NCI-H1417 (cell line): Measurements from ENCODE around the gene BATF.

Experiments used
- DNase-seq, 3 experiments: peaks; one replicate each; lab custom pipeline; 2025; lab: John Stamatoyannopoulos, UW

The BATF gene

DNA sequence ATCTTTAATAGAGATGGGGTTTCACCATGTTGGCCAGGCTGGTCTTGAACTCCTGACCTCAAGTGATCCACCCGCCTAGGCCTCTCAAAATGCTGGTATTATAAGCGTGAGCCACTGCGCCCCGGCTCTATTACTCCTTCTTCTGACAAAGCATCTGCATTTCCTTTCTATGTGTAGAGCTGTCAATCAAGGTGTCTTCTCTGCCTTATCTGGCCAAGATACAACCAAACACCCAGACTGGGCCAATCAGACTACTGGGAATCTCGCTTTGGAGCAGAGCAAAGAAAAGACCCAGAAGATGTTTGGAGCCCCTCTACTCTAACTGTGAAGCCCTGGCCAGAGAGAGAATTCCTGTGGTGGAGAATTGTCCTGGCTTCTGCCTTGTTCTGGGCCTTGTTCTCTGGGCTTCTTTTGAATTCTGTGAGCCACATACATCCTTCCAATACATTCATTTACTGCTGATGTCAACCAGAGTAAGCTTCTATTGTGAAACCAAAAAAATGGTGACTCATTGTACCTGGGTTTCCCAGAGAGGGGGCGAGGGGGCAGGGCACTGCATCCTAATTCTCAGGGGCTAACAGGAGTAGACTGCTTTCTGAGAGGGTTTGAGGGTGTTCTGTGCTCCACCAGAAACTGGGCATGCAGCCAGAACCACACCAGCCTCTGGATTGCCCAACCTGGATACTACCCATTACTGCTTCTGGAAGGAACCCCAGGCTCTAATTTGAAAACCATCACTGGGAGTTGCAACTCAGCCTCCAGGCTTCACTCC is 37.4 kb downstream of the BATF start:
- DNase-seq: no peak

DNA sequence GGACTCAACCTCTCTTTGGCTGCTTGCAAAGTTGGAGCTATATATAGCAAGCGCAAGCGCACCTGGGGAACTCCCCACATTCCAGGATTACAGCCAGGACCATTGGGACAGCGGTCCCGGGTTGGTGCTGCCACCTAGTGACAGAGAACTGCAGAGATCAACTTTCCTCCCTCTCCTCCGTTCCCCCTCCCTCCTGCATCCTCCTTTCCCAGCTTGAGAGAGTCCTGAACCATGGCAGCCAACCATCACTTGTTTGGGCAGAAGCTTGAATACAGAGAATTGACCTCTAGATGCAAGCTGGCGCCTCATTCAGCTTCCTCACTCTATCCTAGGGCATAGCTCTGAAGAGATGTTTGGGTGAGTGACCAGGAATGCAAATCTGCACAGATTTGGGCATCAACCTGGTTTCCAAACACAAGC is 38.8 kb downstream of the BATF start:
- peak; percentile 55 to 85 (median 79) for DNase-seq

DNA sequence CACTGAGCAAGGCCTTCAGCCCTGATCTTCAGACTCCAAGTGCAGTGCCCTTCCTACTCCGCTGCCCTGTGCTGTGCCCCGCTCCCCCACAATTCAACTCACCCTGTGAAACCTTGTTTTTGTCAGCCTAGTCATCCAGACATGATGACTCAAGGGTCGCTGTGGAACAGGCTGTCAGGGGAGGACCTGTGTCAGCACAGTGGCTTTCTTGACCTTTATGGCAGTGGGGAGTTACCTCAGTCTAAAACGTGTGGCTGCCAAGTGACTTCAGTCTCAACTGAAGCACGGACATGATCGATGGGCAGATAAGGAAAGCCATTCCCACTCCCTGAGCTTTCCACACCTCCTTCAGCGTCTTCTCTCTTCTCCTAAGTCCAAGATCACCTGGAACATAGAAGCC is 39.8 kb downstream of the BATF start:
- no peak for DNase-seq

DNA sequence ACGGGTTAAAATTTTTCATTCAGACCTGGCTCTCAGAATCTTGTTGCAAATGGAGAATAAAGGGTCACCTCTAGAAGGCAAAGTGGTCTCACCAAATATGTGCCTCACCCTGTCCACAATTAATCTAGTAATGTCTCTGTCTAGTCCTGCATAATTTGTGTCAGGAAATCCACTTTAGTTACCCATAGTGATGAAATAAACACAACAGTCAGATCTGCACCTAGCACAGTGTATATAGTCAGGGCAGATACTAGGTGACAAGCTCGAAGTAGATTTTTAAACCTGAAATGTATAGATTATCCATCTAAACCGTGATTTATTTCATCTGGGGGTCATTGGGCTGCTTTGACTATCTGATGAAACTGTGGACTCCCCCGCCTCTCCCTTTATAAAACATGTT is 40.2 kb downstream of the BATF start:
- no peak for DNase-seq

DNA sequence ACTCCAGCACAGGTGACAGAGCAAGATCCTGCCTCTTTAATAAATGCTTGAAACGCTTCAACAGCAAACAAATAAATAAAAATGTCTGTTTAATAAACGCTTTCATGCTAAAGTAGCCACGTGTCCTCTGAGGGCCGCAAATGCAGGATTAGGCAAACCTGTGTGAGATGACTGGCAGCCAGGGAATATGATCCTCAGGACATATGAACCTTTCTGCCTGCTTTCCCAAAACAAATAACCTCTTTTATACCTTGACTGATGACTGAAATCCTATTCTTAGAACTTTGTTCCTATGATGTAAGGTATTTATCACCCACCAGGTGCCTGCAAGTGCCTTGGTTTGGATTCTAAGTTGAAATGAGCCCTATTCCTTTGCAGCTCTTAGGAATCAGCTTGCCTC is 41.7 kb downstream of the BATF start:
- peak; percentile 13 to 66 (median 34) for DNase-seq

DNA sequence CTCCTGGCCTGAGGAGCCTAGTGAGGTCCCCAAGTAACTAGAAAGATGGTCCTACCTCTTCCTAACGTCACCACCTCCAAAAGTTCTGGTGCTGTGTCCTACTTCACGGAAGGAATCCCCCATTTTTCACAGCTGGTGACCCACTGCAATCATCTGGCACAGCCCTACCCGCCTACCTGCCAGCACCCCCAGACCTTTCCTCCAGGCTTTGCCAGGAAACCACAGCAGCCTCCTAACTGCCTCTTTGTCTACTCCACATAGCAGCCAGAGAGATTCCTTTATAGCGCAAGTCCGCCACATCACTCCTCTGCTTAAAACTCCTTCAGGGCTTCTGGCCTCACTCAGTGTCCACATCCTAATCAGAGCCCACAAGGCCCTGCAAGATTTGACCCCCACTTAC is 42.8 kb downstream of the BATF start:
- no peak for DNase-seq

DNA sequence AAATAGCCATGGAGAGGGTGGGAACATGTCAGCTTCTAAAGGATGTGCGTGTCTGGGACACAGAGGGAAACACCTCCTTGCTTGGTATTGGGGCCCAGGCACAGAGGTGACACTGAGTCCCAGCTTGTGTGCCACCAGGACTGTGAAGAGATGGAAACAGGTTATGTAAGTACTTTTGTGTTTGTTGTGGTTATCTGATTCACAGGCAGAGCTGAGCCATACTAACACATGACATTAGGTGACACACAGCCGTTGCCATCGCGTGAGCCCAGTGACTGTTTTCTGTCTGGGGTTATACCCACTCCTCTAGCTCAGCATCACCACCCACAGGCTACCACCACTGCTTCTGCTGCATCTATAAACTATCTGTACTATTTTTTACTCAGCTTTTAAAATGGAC is 44.1 kb downstream of the BATF start:
- DNase-seq: no peak

DNA sequence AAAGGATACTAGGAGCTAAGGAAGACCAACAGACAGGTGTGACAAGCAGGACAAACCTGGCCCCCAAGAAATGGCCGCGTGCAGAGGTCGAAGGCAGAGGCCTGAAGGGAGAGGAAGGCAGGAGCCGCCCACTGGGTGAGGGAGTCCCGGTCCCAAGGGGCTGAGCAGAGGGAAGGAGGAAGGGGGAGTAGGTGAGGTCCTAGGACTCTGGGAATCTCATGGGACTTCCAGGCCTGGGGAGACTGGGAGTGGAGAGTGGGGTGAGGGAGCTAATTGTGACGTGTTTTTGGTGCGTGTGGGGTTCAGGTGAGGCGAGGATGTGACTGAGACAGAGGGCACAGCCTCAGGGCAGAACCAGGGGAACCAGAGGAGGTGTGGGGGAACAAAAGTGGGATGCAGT is 44.5 kb downstream of the BATF start:
- DNase-seq: no peak

DNA sequence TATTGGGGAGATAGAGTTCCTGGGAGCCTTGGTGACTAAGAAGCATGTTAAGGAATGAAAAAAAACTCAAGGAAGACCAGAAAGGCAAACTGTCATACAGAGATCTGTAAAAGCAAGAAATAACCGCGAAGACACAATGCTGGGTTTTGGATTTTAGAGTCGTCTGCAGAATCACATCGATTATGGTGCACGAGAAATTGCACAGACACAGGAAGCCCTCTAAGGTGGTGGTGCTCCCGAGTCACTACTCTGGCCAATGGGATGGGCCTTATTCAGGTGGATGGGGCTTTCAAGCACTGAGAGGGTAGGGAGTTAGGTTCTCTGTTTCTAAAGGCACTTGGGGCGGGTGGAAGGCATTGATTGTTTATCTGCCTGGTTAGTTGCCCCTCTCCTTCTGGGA is 45.9 kb downstream of the BATF start:
- DNase-seq: no peak

DNA sequence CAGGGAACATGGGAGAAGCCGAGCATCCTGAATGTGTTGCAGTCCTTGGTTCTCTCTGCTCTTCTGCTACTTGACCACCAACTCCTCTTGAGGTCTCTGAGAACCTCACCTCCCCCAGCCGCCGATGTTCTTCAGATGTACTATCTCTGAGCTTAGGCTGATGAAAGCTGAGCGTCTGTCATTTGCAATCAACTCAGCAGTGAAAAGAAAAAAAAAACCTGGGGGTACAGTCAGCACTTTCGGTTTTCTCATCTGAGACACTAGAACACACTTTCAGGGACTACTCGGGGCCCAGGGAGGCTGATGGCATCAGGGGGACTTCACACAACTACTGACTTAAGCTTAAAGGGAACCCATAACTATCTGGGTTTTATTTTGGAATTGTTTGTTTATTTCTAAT is 46.5 kb downstream of the BATF start:
- no peak for DNase-seq

DNA sequence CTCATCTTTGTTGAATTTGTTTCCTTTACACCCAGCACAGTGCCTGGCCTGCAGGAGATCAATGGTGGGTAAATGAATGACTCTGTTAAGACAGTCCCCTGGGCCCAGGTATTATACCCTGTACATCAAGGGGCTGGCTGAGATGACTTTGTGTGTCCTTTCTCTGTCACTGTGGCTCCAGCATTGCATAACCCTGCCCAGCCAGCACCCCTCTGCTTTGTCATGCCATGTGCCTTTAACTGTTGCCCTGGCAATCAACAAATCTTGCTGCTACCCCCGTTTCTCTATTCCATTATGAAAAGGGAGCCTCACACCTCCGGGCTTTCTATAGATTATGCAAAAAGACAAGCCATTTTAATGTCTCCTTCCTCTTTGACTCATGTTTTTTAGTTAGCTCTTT is 48.5 kb downstream of the BATF start:
- no peak for DNase-seq

DNA sequence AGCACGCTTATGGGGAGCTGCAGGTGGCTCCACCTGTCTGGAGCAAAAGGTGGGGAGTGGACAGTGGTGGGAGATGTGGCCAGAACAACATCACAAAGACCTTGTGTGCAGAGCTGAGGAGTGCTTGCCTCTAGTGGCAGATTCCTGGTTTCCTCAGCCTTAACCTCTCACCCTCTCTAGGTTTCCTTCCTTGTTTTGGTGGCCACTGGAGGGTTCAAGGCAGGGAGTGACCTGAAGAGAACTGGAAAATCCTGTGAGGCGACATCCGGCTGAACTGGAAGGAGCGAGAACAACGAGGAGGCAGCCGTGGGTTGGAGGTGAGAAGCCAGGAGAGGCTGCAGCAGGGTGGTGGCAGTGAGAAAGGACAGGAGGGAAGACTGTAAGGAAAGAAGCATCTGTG is 49.8 kb downstream of the BATF start:
- no peak for DNase-seq

DNA sequence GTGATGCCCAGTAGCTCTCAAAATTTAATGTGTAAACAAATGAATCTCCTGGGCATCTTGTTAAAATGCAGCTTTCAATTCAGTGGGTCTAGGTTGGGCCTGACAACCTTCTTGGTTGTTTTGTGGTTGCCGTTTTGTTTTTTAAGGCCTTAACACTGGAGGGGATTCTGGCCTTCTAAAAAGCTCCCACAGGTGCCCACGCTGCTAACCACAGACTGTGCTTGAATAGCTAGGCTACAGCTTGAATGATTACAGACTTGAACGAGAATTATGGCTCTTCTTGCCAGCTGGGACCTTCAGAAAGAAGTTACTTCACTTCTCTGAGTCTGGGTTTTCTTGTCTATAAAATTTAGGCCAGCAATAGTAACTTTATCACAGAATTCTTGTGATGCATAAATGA is 54.8 kb downstream of the BATF start:
- DNase-seq: no peak

DNA sequence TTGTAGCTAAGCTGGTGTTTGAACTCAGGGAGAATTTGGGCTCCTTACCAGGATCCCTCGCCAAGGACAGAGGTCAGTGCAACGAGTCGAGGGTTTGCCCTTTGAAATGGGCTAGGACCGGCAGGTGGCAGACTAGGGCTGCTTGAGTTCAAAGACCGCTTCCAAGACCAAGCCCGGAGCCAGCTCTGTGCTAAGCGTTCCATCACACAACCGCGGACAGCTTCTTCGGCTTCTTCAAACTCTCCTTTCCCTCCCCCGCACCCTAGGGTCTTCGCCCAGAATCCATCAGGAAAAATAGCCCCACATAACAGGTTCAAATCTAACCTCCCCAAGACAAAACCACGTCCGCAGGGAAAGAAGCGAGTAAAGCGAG is 55.4 kb downstream of the BATF start:
- DNase-seq: peak; percentile 65 to 82 (median 76)

DNA sequence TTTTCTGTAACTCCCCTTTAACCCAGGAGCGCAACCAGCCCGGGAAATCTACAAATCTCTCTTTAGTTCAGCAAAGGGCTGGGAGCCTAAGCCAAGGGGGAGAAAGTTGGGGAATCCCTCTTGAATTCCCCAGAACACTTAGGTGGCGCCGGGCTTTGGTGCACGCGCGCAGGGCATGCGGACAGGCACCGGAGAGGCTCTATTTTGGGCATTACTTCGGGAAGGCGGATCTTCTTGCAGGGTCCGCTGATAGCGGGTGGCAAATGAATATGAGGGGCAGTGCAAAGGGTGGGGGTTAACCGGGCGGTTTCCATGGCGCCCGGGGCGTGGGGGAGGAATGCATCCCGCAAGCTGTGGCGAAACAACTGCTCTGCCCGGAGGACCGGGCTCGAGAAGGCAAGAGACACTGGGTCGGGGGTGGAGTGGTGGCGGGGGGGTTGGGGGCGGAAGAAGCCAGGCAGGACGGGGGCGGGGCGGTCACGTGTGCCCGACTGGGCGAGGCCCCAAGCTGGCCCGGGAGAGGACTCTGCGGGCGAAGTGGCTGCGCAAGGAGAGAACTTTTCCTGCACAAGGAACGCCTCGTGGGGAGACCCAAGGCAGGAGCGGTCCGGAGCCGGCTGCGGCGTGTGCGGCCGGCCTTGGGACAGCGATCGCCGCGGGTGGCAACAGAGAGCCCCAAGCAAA is 56.0 kb downstream of the BATF start, which contains the start of gene FLVCR2:
TSS of gene FLVCR2 (plus strand) at position 519 of the 684 bp plus-strand sequence. CDS start 353 bp downstream, outside the sequence.
- peak; percentile 51 to 64 (median 54) for DNase-seq

DNA sequence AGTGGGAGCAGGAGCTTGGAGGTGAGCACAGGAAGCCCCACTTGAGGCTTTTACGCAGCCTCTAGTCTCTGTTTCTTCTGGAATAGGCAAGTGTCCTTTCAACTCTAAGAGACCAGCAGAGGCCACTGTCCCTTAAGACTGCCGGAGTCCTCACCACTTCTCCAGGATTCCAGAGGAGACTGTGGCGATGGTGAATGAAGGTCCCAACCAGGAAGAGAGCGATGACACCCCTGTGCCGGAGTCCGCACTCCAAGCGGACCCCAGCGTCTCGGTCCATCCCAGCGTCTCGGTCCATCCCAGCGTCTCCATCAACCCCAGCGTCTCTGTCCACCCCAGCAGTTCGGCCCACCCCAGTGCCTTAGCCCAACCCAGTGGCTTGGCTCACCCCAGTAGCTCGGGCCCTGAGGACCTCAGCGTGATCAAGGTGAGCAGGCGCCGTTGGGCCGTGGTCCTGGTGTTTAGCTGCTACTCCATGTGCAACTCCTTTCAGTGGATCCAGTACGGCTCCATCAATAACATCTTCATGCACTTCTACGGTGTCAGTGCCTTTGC is 56.6 kb downstream of the BATF start:
- DNase-seq: peak in 1 of 3 experiments; percentile 43

DNA sequence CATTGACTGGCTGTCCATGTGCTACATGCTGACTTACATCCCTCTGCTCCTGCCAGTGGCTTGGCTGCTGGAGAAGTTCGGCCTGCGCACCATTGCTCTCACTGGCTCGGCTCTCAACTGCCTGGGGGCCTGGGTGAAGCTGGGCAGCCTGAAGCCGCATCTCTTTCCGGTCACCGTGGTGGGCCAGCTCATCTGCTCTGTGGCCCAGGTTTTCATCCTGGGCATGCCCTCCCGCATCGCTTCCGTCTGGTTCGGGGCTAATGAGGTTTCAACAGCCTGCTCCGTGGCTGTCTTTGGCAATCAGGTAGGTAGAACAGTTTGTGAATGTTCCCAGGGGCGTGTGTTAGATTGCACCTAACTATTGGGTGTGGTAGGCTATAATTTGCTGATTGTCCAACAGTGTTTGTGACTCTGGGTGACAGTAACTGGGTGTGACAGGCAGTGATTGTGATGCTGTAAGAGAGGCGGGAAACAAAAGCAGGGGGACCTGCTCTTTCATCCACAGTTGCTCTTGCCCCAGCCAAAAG is 57.1 kb downstream of the BATF start:
- peak in 1 of 3 experiments; percentile 10 for DNase-seq

DNA sequence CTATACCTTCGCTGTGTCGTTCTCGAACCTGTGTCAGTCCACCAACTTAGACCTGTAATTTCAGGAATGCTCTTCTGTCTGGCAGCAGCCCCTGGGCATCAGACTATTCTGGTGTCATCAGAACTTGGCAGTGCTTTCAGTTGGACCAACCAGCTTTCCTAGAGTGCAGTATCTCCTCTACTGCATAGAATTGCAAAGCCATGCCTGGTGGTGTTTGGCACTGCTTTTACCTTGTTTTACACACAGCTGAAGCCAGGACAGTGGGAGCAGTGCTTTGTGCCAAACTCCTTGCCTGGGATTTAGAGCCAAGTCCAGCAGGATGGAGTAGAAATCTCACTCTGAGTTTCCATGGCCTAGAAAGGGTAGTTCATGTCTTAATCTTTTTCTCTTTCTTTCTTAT is 57.6 kb downstream of the BATF start:
- DNase-seq: no peak

DNA sequence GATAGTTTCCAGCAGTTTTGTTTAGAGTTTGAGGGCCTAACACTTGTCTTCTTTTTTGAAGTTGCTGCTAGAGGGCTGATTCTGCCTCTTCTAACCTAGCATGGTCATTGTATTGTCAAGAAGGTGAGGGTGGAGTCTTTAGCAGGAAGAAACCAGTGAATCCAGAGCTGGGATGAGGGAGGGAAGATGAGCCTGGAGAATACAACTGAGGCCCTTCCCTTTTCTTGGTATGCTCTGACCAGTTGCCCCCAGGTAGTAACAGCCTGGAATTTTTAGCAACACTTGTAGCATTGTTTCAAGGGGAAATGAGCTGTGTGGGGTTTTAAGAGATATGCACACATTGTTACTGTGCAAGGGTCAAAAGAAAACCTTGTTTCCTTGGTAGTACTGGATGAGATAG is 65.1 kb downstream of the BATF start:
- DNase-seq: no peak

DNA sequence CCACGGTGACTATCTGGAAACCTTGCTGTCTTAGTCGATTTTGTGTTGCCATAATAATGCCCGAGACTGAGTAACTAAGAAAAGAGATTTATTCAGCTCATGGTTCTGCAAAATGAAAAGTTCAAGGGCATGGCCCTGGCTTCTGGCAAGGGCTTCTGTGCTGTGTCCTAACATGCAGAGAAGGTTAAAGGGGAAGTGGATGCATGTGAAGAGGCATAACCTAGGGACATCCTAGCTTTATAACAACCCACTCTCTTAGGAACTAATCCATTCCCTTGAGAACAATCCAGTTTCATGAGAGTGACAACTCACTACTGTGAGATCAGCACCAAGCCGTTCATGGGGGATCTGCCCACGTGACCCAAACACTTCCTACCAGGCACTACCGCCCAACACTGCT is 67.7 kb downstream of the BATF start:
- no peak for DNase-seq

DNA sequence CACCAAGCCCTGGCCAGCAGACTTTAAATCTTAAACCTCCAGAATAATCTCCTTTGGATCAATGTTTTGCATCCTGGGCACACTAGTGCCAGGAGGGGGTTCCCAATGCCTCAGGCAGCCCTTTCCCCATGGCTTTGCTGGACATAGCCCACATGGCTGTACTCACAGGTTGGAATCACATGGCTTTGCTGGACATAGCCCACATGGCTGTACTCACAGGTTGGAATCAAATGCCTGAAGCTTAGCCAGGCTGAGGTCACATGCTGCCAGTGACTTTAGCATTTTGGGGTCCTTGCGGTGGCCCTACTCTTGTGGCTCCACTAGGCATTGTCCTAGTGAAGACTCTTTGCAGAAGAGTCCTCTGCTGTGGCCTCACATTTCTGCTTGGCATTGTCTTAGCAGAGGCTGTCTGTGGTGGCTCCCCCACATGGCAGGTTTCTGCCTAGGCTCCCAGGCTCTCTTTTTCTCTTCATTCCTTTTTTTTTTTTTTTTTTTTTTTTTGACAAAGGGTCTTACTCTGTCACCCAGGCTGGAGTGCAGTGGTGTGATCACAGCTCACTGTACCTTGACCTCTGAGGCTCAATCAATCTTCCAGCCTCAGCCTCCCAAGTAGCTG is 69.2 kb downstream of the BATF start:
- DNase-seq: no peak

DNA sequence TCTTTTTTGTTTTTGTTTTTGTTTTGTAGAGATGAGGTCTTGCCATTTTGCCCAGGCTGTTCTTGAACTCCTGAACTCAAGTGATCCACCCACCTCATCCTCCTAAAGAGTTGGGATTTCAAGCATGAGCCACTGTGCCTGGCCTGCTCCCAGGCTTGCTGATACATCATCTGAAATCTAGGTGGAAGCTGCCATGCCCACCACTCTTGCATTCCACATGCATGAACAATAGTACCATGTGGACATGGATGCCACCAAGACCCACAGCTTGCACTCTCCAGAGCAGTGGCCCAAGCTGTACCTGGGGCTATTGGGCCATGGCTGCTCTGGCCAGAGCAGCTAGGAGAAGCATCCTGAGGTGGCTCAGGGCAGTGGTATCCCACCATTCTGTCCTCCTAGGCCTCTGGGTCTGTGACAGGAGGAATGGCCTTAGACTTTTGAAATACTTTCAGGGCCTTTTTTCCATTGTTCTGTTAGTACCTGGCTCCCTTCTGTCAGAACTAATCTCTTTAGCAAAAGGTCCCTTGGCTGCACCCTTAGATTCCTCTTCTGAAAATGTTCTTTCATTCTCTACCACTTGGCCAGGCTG is 69.8 kb downstream of the BATF start:
- DNase-seq: no peak
